HUES64 (cell line): ENCODE results near the gene MYH15.

Experiments
- H3K27ac ChIP-seq: 2 replicates; pipeline ENCODE4 v1.7.0; 2013; ENCODE audit warnings: low read depth, low read length, inconsistent platforms
- H3K27me3 ChIP-seq: 2 replicates; pipeline ENCODE4 v1.6.1; 2013; ENCODE audit warnings: mild to moderate bottlenecking, low read length; ENCODE audit not compliant: insufficient read depth
- H3K36me3 ChIP-seq: 2 replicates; pipeline ENCODE4 v1.6.1; 2013; ENCODE audit warnings: mild to moderate bottlenecking, low read length; ENCODE audit not compliant: insufficient read depth
- H3K4me1 ChIP-seq: 2 replicates; pipeline ENCODE4 v1.6.1; 2013; ENCODE audit warnings: mild to moderate bottlenecking, low read length, moderate library complexity; ENCODE audit not compliant: insufficient read depth
- H3K4me3 ChIP-seq: 2 replicates; pipeline ENCODE4 v1.5.1; 2013; ENCODE audit warnings: mild to moderate bottlenecking, low read length, moderate library complexity
- H3K9ac ChIP-seq: 2 replicates; pipeline ENCODE4 v1.6.1; 2013; ENCODE audit warnings: mild to moderate bottlenecking, low read depth, low read length
- H3K9me3 ChIP-seq: 2 replicates; pipeline ENCODE4 v1.6.1; 2013; ENCODE audit warnings: low read depth, low read length; ENCODE audit not compliant: insufficient read depth
- WGBS: fragments of 150-250, 120-280 bp; methylation state at CpG from one replicate; pipeline ENCODE4 v1.1.7; 2013; ENCODE audit warnings: missing lambda C conversion rate; 5-methylcytosine and 5-hydroxymethylcytosine counted together

MYH15 gene

DNA sequence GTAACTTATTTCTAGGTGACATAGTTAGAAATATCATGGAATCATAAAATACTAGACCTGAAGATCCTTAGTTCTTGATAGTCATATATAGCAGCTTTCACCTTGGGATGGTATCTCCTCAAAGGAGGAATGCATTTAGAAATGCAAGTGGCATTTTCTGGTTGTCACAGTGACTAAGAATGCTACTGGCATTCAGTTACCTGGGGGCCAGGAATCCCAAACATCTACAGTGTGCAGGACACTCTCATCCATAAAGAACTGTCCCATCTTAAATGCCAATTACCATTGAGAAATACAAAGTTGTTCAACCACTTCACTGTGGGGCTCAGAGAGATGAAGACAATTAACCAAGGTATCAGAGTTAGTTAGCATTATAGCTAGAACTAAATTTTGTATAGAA lies 36.7 kb downstream of the MYH15 start:
- H3K27me3 ChIP-seq: no peaks in the 10 kb centered on the region
- no peak overlapping the region for H3K4me3 ChIP-seq
- H3K9me3 ChIP-seq: no peaks in the 10 kb centered on the region
- H3K36me3 ChIP-seq: no peaks in the 10 kb centered on the region
- no peak overlapping the region for H3K9ac ChIP-seq
- H3K27ac ChIP-seq: no peak overlapping the region
- H3K4me1 ChIP-seq: peaks cover 23% of the 10 kb centered on the region; the same call in 1 of the 2 replicates

DNA sequence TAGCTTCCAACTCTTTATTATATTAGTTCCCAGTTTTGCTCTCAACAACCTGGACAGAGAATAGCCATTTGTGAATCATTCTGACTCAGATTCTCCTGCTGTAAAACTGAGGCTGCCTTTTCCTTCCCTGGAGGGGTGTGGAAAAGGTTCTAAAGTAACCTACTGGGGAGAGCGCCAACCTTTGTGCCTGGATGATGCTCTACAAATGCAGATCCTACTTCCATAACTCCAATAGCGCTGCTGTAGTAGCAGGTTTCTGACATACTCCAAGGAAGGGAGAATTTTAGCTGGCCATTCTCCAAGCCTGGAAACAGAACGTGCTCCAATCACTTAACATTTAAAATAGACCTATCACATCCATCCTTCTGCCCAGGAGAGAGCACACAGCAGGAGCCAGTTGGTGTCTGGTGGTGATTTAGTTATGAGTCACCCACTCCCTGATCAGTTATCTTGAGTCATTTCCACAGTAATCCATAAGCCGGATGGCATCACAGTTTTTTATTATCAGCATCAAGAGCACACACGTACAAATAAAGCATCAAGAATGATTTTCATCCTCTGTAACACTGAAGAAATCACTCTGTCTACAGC lies 38.3 kb downstream of the MYH15 start:
- Histone ChIP-seq H3K9ac (no peak overlapping the region), H3K4me3 (no peak overlapping the region), H3K27ac (no peak overlapping the region), H3K4me1 (peaks cover 23% of the 10 kb centered on the region; the same call in 1 of the 2 replicates), H3K9me3 (no peaks in the 10 kb centered on the region), H3K36me3 (no peaks in the 10 kb centered on the region), H3K27me3 (no peaks in the 10 kb centered on the region)
- 64% methylated on average over 4 of the region's 5 CpGs for WGBS

- Histone ChIP-seq H3K27me3 (no peaks in the 10 kb centered on the region), H3K4me3 (no peak overlapping the region), H3K27ac (no peak overlapping the region), H3K36me3 (no peaks in the 10 kb centered on the region), H3K4me1 (peaks cover 23% of the 10 kb centered on the region; the same call in 1 of the 2 replicates), H3K9me3 (no peaks in the 10 kb centered on the region), H3K9ac (no peak overlapping the region)
These were observed 39.0 kb downstream of the MYH15 start for GRCh38 chr3:108471426-108471825.

- H3K27ac ChIP-seq: no peak overlapping the region
- WGBS: 92% methylated on average over 5 of the region's 5 CpGs
- no peak overlapping the region for H3K9ac ChIP-seq
- peaks cover 23% of the 10 kb centered on the region; the same call in 1 of the 2 replicates for H3K4me1 ChIP-seq
- H3K9me3 ChIP-seq: no peaks in the 10 kb centered on the region
- no peaks in the 10 kb centered on the region for H3K36me3 ChIP-seq
- H3K27me3 ChIP-seq: no peaks in the 10 kb centered on the region
- no peak overlapping the region for H3K4me3 ChIP-seq
These were observed 41.3 kb downstream of the MYH15 start for GRCh38 chr3:108469126-108469525.

GRCh38 chr3:108468577-108468976 lies 41.8 kb downstream of the MYH15 start:
- Histone ChIP-seq H3K9me3 (no peaks in the 10 kb centered on the region), H3K9ac (no peak overlapping the region), H3K36me3 (no peaks in the 10 kb centered on the region), H3K4me1 (peaks cover 18% of the 10 kb centered on the region; the same call in 1 of the 2 replicates), H3K27ac (no peak overlapping the region), H3K27me3 (no peaks in the 10 kb centered on the region), H3K4me3 (no peak overlapping the region)
- WGBS: 54% methylated on average over 3 of the region's 4 CpGs

- Histone ChIP-seq H3K9me3 (no peaks in the 10 kb centered on the region), H3K36me3 (no peaks in the 10 kb centered on the region), H3K4me3 (no peak overlapping the region), H3K9ac (no peak overlapping the region), H3K4me1 (no peaks in the 10 kb centered on the region; the same call in 1 of the 2 replicates), H3K27me3 (no peaks in the 10 kb centered on the region), H3K27ac (no peak overlapping the region)
- 75% methylated on average over 2 of the region's 2 CpGs for WGBS
These were observed 47.5 kb downstream of the MYH15 start for GRCh38 chr3:108462899-108463298.

DNA sequence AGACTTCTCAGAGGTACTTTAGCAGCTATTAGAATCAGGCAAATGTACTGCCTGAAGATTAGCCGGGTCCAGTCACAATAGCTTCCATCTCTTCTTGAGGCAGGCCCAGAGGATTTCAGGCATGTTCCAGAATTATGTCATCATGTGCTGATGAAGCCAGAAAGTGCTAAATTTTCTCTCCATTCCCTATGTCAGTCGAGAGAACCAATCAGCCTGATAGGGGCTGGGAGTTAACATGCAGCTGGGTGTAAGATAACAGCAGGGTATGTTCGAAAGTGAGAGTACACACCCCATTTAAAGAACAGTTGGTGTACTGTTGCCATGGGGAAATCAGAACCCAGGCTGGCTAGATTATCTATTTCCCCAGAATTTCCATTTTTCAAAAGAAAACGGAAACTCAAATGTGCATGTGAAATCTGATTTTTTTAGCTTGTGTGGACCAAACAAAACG lies 48.7 kb downstream of the MYH15 start:
- H3K4me1 ChIP-seq: no peaks in the 10 kb centered on the region; the same call in 1 of the 2 replicates
- 77% methylated on average over 5 of the region's 5 CpGs for WGBS

DNA sequence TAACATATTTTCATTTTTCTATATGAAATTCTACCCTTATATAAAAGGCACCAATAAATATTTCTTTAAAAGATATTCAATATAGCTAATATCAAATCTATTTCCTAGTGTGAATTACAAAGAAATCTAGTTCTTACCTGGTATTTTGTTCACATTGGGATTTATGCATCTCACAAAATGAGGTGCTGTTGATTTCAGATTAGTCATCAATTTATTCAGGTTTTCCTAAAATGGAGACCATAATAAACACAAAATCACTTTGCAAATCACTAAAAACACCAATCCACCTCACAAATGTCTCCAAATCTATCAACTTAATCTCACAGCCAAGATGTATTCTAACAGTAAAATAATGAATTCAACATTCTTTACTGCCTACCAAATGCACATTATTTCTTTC lies 51.2 kb downstream of the MYH15 start:
- H3K27ac ChIP-seq: no peak overlapping the region

More for the DNA sequence above, 48.7 kb downstream of the MYH15 start:
- no peaks in the 10 kb centered on the region for H3K9me3 ChIP-seq
- no peaks in the 10 kb centered on the region for H3K36me3 ChIP-seq
- no peaks in the 10 kb centered on the region for H3K27me3 ChIP-seq
- H3K9ac ChIP-seq: no peak overlapping the region
- no peak overlapping the region for H3K27ac ChIP-seq
- no peak overlapping the region for H3K4me3 ChIP-seq

DNA sequence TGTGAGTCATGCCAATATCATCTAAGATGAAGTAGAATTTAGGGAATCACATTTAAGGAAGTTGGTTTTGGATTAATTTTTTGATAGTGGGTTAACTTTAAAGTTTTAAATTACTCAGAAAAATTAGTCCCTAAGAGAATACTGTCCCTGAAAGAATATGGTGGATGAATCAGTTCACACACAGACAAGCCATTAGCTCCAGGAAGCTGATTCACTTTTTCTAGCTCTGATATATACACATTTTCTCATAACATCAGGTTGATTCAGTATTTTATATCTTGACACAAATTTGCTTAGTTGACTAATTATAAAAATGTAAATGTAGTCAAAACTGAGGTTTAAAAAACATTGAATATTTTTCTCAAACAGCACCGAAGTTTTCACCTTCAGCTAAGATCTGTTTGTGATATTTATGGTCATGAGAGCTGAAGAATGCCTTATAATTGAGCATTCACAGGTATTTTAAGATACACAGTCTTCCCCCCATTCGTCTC lies 55.1 kb downstream of the MYH15 start:
- no peaks in the 10 kb centered on the region for H3K27me3 ChIP-seq
- no peak overlapping the region for H3K4me3 ChIP-seq
- H3K36me3 ChIP-seq: no peaks in the 10 kb centered on the region
- WGBS: 91% methylated on average over 2 of the region's 2 CpGs
- no peaks in the 10 kb centered on the region; the same call in 1 of the 2 replicates for H3K4me1 ChIP-seq
- H3K9me3 ChIP-seq: no peaks in the 10 kb centered on the region
- H3K27ac ChIP-seq: no peak overlapping the region
- H3K9ac ChIP-seq: no peak overlapping the region

More for the DNA sequence above, 51.2 kb downstream of the MYH15 start:
- Histone ChIP-seq H3K4me3 (no peak overlapping the region), H3K27me3 (no peaks in the 10 kb centered on the region), H3K36me3 (no peaks in the 10 kb centered on the region), H3K9me3 (no peaks in the 10 kb centered on the region), H3K9ac (no peak overlapping the region), H3K4me1 (no peaks in the 10 kb centered on the region; the same call in 1 of the 2 replicates)

DNA sequence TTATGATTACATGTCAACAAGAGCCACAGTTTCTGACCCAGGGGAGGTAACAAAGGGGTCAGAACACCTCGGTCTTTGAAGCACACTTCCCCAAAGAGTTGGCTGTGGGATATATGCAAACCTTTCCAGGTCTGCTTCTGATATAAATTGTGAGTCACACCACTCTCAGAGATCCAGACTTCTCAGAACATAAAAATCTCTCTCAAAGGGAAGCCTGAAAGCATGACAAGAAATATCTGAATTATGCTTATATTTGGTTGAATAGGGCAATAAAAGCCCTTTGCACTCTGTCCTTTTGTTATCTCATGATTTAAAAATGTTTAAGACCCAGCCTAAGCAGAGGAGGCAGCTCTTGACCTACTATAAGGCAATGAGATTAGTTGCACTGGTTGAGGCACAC lies 56.8 kb downstream of the MYH15 start:
- Histone ChIP-seq H3K27ac (no peak overlapping the region), H3K36me3 (no peaks in the 10 kb centered on the region), H3K4me1 (no peaks in the 10 kb centered on the region), H3K4me3 (no peak overlapping the region), H3K27me3 (no peaks in the 10 kb centered on the region), H3K9ac (no peak overlapping the region), H3K9me3 (peaks cover 4% of the 10 kb centered on the region)
- 92% methylated on average over 1 of the region's 1 CpG for WGBS

- H3K9ac ChIP-seq: no peak overlapping the region
- H3K9me3 ChIP-seq: peaks cover 21% of the 10 kb centered on the region
- no peaks in the 10 kb centered on the region for H3K4me1 ChIP-seq
- no peaks in the 10 kb centered on the region for H3K27me3 ChIP-seq
- no peak overlapping the region for H3K27ac ChIP-seq
- WGBS: 75% methylated on average over 1 of the region's 2 CpGs
- H3K4me3 ChIP-seq: no peak overlapping the region
- no peaks in the 10 kb centered on the region for H3K36me3 ChIP-seq
These were observed 60.0 kb downstream of the MYH15 start for GRCh38 chr3:108450444-108450843.

DNA sequence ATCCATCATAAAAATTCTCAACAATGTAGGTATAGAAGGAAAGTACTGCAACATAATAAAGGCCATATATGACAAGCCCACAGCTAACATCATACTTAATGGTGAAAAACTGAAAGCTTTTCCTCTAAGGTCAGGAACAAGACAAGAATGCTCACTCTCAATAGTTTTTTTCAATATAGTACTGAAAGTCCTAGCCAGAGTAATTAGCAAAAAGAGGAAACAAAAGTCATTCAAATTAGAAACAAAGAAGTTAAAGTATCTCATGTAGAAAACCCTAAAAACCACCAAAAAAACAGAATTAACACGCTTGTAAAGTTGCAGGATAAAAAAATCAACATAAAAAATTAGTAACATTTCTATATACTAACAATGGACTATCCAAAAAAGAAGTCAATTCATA lies 61.8 kb downstream of the MYH15 start:
- H3K4me1 ChIP-seq: peaks cover 5% of the 10 kb centered on the region
- no peak overlapping the region for H3K4me3 ChIP-seq
- H3K9me3 ChIP-seq: peaks cover 21% of the 10 kb centered on the region
- H3K27me3 ChIP-seq: no peaks in the 10 kb centered on the region
- H3K27ac ChIP-seq: no peak overlapping the region
- WGBS: no CpG with 5 or more reads among the region's 1 CpG
- no peak overlapping the region for H3K9ac ChIP-seq
- H3K36me3 ChIP-seq: no peaks in the 10 kb centered on the region
